ENCODE data around the gene AGFG1.

Gene AGFG1

DNA sequence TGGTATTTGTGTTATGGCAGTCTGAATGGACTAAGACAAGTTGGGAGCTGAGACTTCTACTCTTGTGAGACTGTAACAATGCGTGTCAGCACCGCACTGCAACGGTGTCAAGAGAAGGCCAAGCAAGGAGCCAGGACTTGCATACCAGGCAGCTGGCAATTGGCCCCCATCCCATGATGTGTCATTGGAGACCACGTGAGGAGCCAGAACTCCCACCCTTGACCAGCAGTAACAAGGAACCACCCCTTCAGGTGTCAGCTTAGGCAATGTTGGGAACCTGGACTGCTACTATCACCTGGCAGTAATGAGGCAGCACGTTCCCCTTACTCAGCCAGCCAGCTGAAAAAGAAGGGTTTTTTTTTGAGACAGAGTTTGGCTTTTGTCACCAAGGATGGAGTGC lies 32.7 kb upstream of the AGFG1 start:
- no peak for ATAC-seq
- TF ChIP-seq ZC3H10 (CRISPR knock-in tag; IDR thresholded peaks at IDR 0.05) (no peak), BACH2 (CRISPR knock-in tag; IDR thresholded peaks at IDR 0.05; ENCODE audit: borderline replicate concordance) (no peak), ARNTL (CRISPR knock-in tag; IDR thresholded peaks at IDR 0.05; ENCODE audit: borderline replicate concordance, low read depth) (no peak), TOX (CRISPR knock-in tag; IDR thresholded peaks at IDR 0.05; ENCODE audit: borderline replicate concordance) (no peak), ZNF8 (CRISPR knock-in tag; IDR thresholded peaks at IDR 0.05) (no peak), SNAI2 (CRISPR knock-in tag; IDR thresholded peaks at IDR 0.05) (no peak), PPARA (CRISPR knock-in tag; IDR thresholded peaks at IDR 0.05; ENCODE audit: borderline replicate concordance) (no peak), ESRRG (CRISPR knock-in tag; IDR thresholded peaks at IDR 0.05) (no peak), ZNF70 (CRISPR knock-in tag; IDR thresholded peaks at IDR 0.05) (no peak), TCF4 (CRISPR knock-in tag; IDR thresholded peaks at IDR 0.05; ENCODE audit: borderline replicate concordance) (no peak), ISL1 (CRISPR knock-in tag; IDR thresholded peaks at IDR 0.05) (no peak), OSR1 (CRISPR knock-in tag; IDR thresholded peaks at IDR 0.05) (no peak), GLIS3 (CRISPR knock-in tag; IDR thresholded peaks at IDR 0.05) (no peak)
- TF ChIP-seq, protein P1, sequence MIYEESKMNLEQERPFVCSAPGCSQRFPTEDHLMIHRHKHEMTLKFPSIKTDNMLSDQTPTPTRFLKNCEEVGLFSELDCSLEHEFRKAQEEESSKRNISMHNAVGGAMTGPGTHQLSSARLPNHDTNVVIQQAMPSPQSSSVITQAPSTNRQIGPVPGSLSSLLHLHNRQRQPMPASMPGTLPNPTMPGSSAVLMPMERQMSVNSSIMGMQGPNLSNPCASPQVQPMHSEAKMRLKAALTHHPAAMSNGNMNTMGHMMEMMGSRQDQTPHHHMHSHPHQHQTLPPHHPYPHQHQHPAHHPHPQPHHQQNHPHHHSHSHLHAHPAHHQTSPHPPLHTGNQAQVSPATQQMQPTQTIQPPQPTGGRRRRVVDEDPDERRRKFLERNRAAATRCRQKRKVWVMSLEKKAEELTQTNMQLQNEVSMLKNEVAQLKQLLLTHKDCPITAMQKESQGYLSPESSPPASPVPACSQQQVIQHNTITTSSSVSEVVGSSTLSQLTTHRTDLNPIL (CRISPR knock-in tag; IDR thresholded peaks at IDR 0.05; ENCODE audit: low read depth): no peak
- TF ChIP-seq, protein P2, sequence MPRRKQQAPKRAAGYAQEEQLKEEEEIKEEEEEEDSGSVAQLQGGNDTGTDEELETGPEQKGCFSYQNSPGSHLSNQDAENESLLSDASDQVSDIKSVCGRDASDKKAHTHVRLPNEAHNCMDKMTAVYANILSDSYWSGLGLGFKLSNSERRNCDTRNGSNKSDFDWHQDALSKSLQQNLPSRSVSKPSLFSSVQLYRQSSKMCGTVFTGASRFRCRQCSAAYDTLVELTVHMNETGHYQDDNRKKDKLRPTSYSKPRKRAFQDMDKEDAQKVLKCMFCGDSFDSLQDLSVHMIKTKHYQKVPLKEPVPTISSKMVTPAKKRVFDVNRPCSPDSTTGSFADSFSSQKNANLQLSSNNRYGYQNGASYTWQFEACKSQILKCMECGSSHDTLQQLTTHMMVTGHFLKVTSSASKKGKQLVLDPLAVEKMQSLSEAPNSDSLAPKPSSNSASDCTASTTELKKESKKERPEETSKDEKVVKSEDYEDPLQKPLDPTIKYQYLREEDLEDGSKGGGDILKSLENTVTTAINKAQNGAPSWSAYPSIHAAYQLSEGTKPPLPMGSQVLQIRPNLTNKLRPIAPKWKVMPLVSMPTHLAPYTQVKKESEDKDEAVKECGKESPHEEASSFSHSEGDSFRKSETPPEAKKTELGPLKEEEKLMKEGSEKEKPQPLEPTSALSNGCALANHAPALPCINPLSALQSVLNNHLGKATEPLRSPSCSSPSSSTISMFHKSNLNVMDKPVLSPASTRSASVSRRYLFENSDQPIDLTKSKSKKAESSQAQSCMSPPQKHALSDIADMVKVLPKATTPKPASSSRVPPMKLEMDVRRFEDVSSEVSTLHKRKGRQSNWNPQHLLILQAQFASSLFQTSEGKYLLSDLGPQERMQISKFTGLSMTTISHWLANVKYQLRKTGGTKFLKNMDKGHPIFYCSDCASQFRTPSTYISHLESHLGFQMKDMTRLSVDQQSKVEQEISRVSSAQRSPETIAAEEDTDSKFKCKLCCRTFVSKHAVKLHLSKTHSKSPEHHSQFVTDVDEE (CRISPR knock-in tag; IDR thresholded peaks at IDR 0.05): no peak
- TF ChIP-seq, protein P3, sequence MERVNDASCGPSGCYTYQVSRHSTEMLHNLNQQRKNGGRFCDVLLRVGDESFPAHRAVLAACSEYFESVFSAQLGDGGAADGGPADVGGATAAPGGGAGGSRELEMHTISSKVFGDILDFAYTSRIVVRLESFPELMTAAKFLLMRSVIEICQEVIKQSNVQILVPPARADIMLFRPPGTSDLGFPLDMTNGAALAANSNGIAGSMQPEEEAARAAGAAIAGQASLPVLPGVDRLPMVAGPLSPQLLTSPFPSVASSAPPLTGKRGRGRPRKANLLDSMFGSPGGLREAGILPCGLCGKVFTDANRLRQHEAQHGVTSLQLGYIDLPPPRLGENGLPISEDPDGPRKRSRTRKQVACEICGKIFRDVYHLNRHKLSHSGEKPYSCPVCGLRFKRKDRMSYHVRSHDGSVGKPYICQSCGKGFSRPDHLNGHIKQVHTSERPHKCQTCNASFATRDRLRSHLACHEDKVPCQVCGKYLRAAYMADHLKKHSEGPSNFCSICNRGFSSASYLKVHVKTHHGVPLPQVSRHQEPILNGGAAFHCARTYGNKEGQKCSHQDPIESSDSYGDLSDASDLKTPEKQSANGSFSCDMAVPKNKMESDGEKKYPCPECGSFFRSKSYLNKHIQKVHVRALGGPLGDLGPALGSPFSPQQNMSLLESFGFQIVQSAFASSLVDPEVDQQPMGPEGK (CRISPR knock-in tag; IDR thresholded peaks at IDR 0.05; ENCODE audit: borderline replicate concordance): no peak
- TF ChIP-seq, protein P4, sequence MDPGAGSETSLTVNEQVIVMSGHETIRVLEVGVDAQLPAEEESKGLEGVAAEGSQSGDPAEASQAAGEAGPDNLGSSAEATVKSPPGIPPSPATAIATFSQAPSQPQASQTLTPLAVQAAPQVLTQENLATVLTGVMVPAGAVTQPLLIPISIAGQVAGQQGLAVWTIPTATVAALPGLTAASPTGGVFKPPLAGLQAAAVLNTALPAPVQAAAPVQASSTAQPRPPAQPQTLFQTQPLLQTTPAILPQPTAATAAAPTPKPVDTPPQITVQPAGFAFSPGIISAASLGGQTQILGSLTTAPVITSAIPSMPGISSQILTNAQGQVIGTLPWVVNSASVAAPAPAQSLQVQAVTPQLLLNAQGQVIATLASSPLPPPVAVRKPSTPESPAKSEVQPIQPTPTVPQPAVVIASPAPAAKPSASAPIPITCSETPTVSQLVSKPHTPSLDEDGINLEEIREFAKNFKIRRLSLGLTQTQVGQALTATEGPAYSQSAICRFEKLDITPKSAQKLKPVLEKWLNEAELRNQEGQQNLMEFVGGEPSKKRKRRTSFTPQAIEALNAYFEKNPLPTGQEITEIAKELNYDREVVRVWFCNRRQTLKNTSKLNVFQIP (CRISPR knock-in tag; IDR thresholded peaks at IDR 0.05; ENCODE audit: borderline replicate concordance, low read depth): no peak

DNA sequence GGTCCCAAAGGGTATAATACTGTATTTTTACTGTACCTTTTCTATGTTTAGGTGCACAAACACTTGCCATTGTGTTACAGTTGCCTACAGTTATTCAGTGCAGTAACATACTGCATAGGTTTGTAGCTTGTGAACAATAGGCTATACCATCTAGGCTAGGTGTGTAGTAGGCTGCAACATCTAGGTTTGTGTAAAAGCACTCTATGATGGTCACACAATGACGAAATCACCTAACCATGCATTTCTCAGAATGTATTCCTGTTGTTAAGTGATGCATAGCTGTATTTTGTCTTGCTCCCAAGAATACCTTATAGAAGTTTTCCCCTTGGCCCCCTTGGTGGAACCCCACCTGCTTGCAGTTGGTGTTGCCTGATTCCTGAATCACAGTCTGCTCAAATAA lies 29.3 kb upstream of the AGFG1 start:
- no peak for ATAC-seq
- TF ChIP-seq OSR1 (CRISPR knock-in tag; IDR thresholded peaks at IDR 0.05) (no peak), GLIS3 (CRISPR knock-in tag; IDR thresholded peaks at IDR 0.05) (no peak)
- TF ChIP-seq, protein P5, sequence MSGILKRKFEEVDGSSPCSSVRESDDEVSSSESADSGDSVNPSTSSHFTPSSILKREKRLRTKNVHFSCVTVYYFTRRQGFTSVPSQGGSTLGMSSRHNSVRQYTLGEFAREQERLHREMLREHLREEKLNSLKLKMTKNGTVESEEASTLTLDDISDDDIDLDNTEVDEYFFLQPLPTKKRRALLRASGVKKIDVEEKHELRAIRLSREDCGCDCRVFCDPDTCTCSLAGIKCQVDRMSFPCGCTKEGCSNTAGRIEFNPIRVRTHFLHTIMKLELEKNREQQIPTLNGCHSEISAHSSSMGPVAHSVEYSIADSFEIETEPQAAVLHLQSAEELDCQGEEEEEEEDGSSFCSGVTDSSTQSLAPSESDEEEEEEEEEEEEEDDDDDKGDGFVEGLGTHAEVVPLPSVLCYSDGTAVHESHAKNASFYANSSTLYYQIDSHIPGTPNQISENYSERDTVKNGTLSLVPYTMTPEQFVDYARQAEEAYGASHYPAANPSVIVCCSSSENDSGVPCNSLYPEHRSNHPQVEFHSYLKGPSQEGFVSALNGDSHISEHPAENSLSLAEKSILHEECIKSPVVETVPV (CRISPR knock-in tag; IDR thresholded peaks at IDR 0.05): no peak

DNA sequence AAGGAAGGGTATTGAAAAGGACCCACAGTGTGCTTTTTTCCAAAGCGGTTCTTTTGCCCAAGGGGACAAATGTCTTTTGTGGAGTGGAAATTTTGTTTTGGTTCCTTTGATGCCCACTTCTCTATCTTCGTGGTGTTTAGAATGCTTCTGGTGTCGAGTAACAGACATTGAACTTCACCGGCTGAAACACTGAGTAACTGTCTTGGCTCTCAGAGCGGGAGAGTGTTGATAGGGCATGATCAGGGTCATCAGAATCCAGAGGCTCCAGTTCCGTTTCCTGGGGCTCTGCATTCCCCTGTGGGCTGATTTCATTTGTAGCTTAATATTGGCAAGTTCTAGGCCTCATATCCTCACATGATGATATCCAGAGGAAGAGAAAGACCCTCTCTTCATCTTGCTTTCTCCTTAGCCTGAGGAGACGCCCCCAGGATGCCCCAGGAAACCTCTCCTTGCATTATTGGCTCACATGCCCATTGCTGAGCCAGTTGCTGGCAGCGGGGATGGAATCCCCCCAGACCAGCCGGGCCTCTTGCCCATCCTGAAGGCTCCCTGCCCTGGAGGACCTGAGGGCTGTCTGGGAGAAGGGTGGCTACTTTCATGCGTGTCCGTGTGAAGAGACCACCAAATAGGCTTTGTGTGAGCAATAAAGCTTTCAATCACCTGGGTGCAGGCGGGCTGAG lies 27.9 kb upstream of the AGFG1 start:
- TF ChIP-seq, protein P3 (CRISPR knock-in tag; IDR thresholded peaks at IDR 0.05; ENCODE audit: borderline replicate concordance): no peak
- TF ChIP-seq ZNF565 (CRISPR knock-in tag; conservative IDR thresholded peaks at IDR 0.05; ENCODE audit: low read depth) (no peak), TCF4 (CRISPR knock-in tag; IDR thresholded peaks at IDR 0.05; ENCODE audit: borderline replicate concordance) (no peak), GLIS3 (CRISPR knock-in tag; IDR thresholded peaks at IDR 0.05) (no peak), ZNF70 (CRISPR knock-in tag; IDR thresholded peaks at IDR 0.05) (no peak), RARB (CRISPR knock-in tag; IDR thresholded peaks at IDR 0.05) (no peak), ZFP30 (CRISPR knock-in tag; IDR thresholded peaks at IDR 0.05) (no peak), TOX (CRISPR knock-in tag; IDR thresholded peaks at IDR 0.05; ENCODE audit: borderline replicate concordance) (no peak)
- TF ChIP-seq, protein P4 (CRISPR knock-in tag; IDR thresholded peaks at IDR 0.05; ENCODE audit: borderline replicate concordance, low read depth): no peak
- TF ChIP-seq, protein P1 (CRISPR knock-in tag; IDR thresholded peaks at IDR 0.05; ENCODE audit: low read depth): no peak
- ATAC-seq: peak; percentile 44; the same call in 1 of the 3 replicates
